SU-DHL-6 (cell line): ENCODE data around the gene CCNF.

Source experiments
- EZH2phosphoT487 ChIP-seq: fragments of 200-600 bp; sonication (generic), shearing (Covaris generic); conservative IDR thresholded peaks from 2 replicates; pipeline ENCODE4 v1.6.1; 2018; ENCODE audit warnings: mild to moderate bottlenecking, antibody characterized with exemption, low read length, moderate library complexity, mixed read lengths
- TF ChIP-seq, protein P1 (sequence below): fragments of 200-600 bp; sonication (generic); IDR thresholded peaks from one replicate; pipeline ENCODE4 v1.5.1; 2017; ENCODE audit warnings: antibody characterized with exemption, mild to moderate bottlenecking, low read length, moderate library complexity; ENCODE audit not compliant: insufficient read depth, poor library complexity, severe bottlenecking

GRCh38 chr16:2486645-2487516 lies 57.6 kb downstream of the CCNF start:
- TF ChIP-seq, protein P1, sequence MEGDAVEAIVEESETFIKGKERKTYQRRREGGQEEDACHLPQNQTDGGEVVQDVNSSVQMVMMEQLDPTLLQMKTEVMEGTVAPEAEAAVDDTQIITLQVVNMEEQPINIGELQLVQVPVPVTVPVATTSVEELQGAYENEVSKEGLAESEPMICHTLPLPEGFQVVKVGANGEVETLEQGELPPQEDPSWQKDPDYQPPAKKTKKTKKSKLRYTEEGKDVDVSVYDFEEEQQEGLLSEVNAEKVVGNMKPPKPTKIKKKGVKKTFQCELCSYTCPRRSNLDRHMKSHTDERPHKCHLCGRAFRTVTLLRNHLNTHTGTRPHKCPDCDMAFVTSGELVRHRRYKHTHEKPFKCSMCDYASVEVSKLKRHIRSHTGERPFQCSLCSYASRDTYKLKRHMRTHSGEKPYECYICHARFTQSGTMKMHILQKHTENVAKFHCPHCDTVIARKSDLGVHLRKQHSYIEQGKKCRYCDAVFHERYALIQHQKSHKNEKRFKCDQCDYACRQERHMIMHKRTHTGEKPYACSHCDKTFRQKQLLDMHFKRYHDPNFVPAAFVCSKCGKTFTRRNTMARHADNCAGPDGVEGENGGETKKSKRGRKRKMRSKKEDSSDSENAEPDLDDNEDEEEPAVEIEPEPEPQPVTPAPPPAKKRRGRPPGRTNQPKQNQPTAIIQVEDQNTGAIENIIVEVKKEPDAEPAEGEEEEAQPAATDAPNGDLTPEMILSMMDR = no peak
- TF ChIP-seq EZH2phosphoT487 = no peak
